K562 (cell line): ENCODE data around the gene SULT1C4. TPM values are rescaled to one million over a fixed set of nuclear protein-coding genes. Genes with fewer than 3 reads are reported as not detected.

ENCODE experiments used
- ATAC-seq: fragments of 200-7000 bp; cut with Tn5 transposase; 3 replicates; pipeline ENCODE4 v1.9.1; 2020; ENCODE audit warnings: moderate library complexity
- BruUV-seq: library from RNA; stranded (reverse); fragments of 400-500 nt; replicated peaks from 2 replicates; lab custom pipeline; 2021; lab: Mats Ljungman, UMichigan
- CTCF ChIA-PET: fragments of 300-600 bp; formaldehyde crosslinking; extraction: SDS; loops from one replicate; lab custom pipeline; 2021; ENCODE audit warnings: low intra/inter-chr PET ratio; lab: Yijun Ruan, JAX
- POLR2A ChIA-PET: fragments of 300-600, 350-650 bp; sonication (Branson Sonifier 250); formaldehyde crosslinking; extraction: SDS; loops from one replicate; lab custom pipeline; 2021; ENCODE audit warnings: antibody characterized with exemption, inconsistent platforms; lab: Yijun Ruan, JAX
- DNase-seq, 4 experiments: peaks; one replicate each; pipeline versions ENCODE4 v3.0.0 to v3.0.0-alpha.2; 2011 to 2018; ENCODE audit warnings: low spot score in 3 of 4, mixed read lengths in 3 of 4; ENCODE audit errors: extremely low read depth in 1 of 4
- FAIRE-seq: peaks from 2 replicates; lab custom pipeline; 2011; peaks lifted over from hg19 to GRCh38; lab: Jason Lieb, UNC
- H2AFZ ChIP-seq: 2 replicates; pipeline ENCODE4 v1.6.0; 2011; ENCODE audit warnings: low read depth, low read length, control low read depth, inconsistent platforms
- H3K27ac ChIP-seq: fragments of 200-600 bp; 3 replicates; pipeline ENCODE4 v1.8.0; 2011; ENCODE audit warnings: low read depth, mild to moderate bottlenecking, control low read depth, inconsistent platforms, low read length, moderate library complexity, mixed read lengths; ENCODE audit errors: extremely low read depth
- H3K27me3 ChIP-seq, 2 experiments: fragments of 300-600 bp in 1 of 2; 2 replicates in 1 of 2; 3 replicates in 1 of 2; pipeline versions ENCODE4 v1.6.0 to v1.8.0; 2011; ENCODE audit warnings: inconsistent platforms in 2 of 2, low read length in 2 of 2, mild to moderate bottlenecking in 1 of 2, mixed read lengths in 1 of 2, moderate library complexity in 1 of 2; ENCODE audit not compliant: control insufficient read depth in 2 of 2, insufficient read depth in 2 of 2
- H3K36me3 ChIP-seq: fragments of 300-600 bp; 3 replicates; pipeline ENCODE4 v1.8.0; 2011; ENCODE audit warnings: mild to moderate bottlenecking, low read length, inconsistent platforms; ENCODE audit not compliant: control insufficient read depth, insufficient read depth
- H3K4me1 ChIP-seq, 2 experiments: fragments of 200-600 bp in 1 of 2; replicated peaks in 1 of 2; 2 replicates in 1 of 2; 3 replicates in 1 of 2; pipeline versions ENCODE4 v1.5.1 to v1.8.0; 2011; ENCODE audit warnings: inconsistent platforms in 2 of 2, low read length in 2 of 2, mild to moderate bottlenecking in 1 of 2, mixed read lengths in 1 of 2, moderate library complexity in 1 of 2; ENCODE audit not compliant: control insufficient read depth in 2 of 2, insufficient read depth in 2 of 2
- H3K4me2 ChIP-seq: 2 replicates; pipeline ENCODE4 v1.6.1; 2011; ENCODE audit warnings: low read length, control low read depth, inconsistent platforms, mixed read lengths; ENCODE audit not compliant: insufficient read depth
- H3K4me3 ChIP-seq: fragments of 200-600 bp; sonication (generic), shearing (Covaris generic); 2 replicates; pipeline ENCODE4 v1.5.1; 2016; ENCODE audit warnings: control low read depth, inconsistent platforms
- H3K79me2 ChIP-seq: fragments of 200-600 bp; 3 replicates; pipeline ENCODE4 v1.8.0; 2011; ENCODE audit warnings: low read length, inconsistent platforms; ENCODE audit not compliant: control insufficient read depth, insufficient read depth
- H3K9ac ChIP-seq, 2 experiments: 2 replicates each; pipeline versions ENCODE4 v1.6.0 to v1.6.1; 2011; ENCODE audit warnings: low read depth in 2 of 2, low read length in 2 of 2, control low read depth in 1 of 2, inconsistent platforms in 1 of 2, mild to moderate bottlenecking in 1 of 2, mixed read lengths in 1 of 2; ENCODE audit not compliant: insufficient read depth in 1 of 2
- H3K9me1 ChIP-seq: one replicate; pipeline ENCODE4 v1.6.0; 2011; ENCODE audit warnings: inconsistent platforms, mild to moderate bottlenecking, low read length, moderate library complexity; ENCODE audit not compliant: control insufficient read depth, insufficient read depth
- H3K9me3 ChIP-seq: replicated peaks from 2 replicates; pipeline ENCODE4 v1.5.1; 2011; ENCODE audit warnings: low read depth, low read length, inconsistent platforms; ENCODE audit not compliant: control insufficient read depth, insufficient read depth
- H4K20me1 ChIP-seq: replicated peaks from 2 replicates; pipeline ENCODE4 v1.6.1; 2011; ENCODE audit warnings: low read length, inconsistent platforms, mixed read lengths; ENCODE audit not compliant: control insufficient read depth, insufficient read depth
- CBX2 ChIP-seq: fragments of 200-600 bp; sonication (generic); IDR thresholded peaks from one replicate; pipeline ENCODE4 v1.6.1; 2012; ENCODE audit warnings: mild to moderate bottlenecking, low read length, inconsistent platforms; ENCODE audit not compliant: insufficient read depth, poor library complexity, severe bottlenecking
- CREBBP ChIP-seq: IDR thresholded peaks from one replicate; pipeline ENCODE4 v1.6.1; 2012; ENCODE audit warnings: low read depth, mild to moderate bottlenecking, control low read depth, inconsistent platforms, low read length
- ELK3 ChIP-seq: fragments of 450-650 bp; formaldehyde crosslinking; IDR thresholded peaks from 2 replicates; pipeline ENCODE4 v1.4.0; 2020; ENCODE audit warnings: mild to moderate bottlenecking
- ETV6 ChIP-seq, 3 experiments: fragments of 150-350 bp in 1 of 3; sonication (generic) in 1 of 3; formaldehyde crosslinking in 1 of 3; IDR thresholded peaks; 2 replicates each; pipeline versions ENCODE4 v1.6.1 to v1.8.0; 2014 to 2022; ENCODE audit warnings: borderline replicate concordance in 2 of 3, low read depth in 2 of 3, antibody characterized with exemption in 1 of 3, low read length in 1 of 3, mild to moderate bottlenecking in 1 of 3, missing genetic modification reagents in 1 of 3
- HINFP ChIP-seq: fragments of 450-650 bp; conservative IDR thresholded peaks from 2 replicates; pipeline ENCODE4 v1.6.1; 2016; ENCODE audit warnings: missing genetic modification characterization, low read depth, mild to moderate bottlenecking, control low read depth, missing compliant biosample characterization
- HNRNPUL1 ChIP-seq: fragments of 200-400 bp; formaldehyde crosslinking; IDR thresholded peaks from 2 replicates; pipeline ENCODE4 v1.6.1; 2017; ENCODE audit warnings: low read length
- KAT7 ChIP-seq: sonication (generic); formaldehyde crosslinking; IDR thresholded peaks from 2 replicates; pipeline ENCODE4 v1.8.0; 2022; ENCODE audit warnings: missing genetic modification reagents, mild to moderate bottlenecking, borderline replicate concordance
- KAT8 ChIP-seq: fragments of 450-650 bp; IDR thresholded peaks from 2 replicates; pipeline ENCODE4 v1.6.1; 2016; ENCODE audit warnings: low read depth, mild to moderate bottlenecking
- KLF10 ChIP-seq: fragments of 250-450 bp; sonication (Bioruptor Pico); IDR thresholded peaks from 2 replicates; pipeline ENCODE4 v1.6.1; 2021; ENCODE audit warnings: matching md5 sums
- LCOR ChIP-seq: sonication (generic); formaldehyde crosslinking; IDR thresholded peaks from 2 replicates; pipeline ENCODE4 v1.8.0; 2022; ENCODE audit warnings: mild to moderate bottlenecking, missing genetic modification reagents
- PHF21A ChIP-seq: fragments of 450-650 bp; IDR thresholded peaks from 2 replicates; pipeline ENCODE4 v1.6.1; 2017; ENCODE audit warnings: low read depth, borderline replicate concordance
- RB1 ChIP-seq: fragments of 450-650 bp; IDR thresholded peaks from 2 replicates; pipeline ENCODE4 v1.6.1; 2017; ENCODE audit warnings: low read depth, mild to moderate bottlenecking
- TARDBP ChIP-seq: fragments of 450-650 bp; IDR thresholded peaks from 2 replicates; pipeline ENCODE4 v1.6.1; 2016
- ZBTB26 ChIP-seq: fragments of 450-650 bp; formaldehyde crosslinking; IDR thresholded peaks from 2 replicates; pipeline ENCODE4 v1.4.0; 2022; ENCODE audit warnings: missing genetic modification characterization
- ZNF197 ChIP-seq: fragments of 200-800 bp; sonication (Bioruptor generic); IDR thresholded peaks from 2 replicates; pipeline ENCODE4 v1.6.1; 2016; ENCODE audit warnings: low read depth, missing genetic modification characterization, missing compliant biosample characterization
- ZNF224 ChIP-seq: sonication (generic); formaldehyde crosslinking; IDR thresholded peaks from 2 replicates; pipeline ENCODE4 v1.8.0; 2022; ENCODE audit warnings: mild to moderate bottlenecking, missing genetic modification reagents
- ZNF57 ChIP-seq: fragments of 450-650 bp; formaldehyde crosslinking; IDR thresholded peaks from 2 replicates; pipeline ENCODE4 v1.4.0; 2020; ENCODE audit warnings: mild to moderate bottlenecking, moderate library complexity
- ZNF639 ChIP-seq, 2 experiments: fragments of 200-800 bp in 1 of 2; sonication (Bioruptor generic) in 1 of 2; sonication (generic) in 1 of 2; formaldehyde crosslinking in 1 of 2; IDR thresholded peaks in 1 of 2; conservative IDR thresholded peaks in 1 of 2; 2 replicates each; pipeline versions ENCODE4 v1.5.0 to v1.6.1; 2016 to 2020; ENCODE audit warnings: missing compliant biosample characterization in 1 of 2, missing genetic modification characterization in 1 of 2, missing genetic modification reagents in 1 of 2
- WGBS: fragments of 100-300 bp; shearing (Covaris generic); methylation state at CpG from one replicate; pipeline ENCODE4 v1.1.6; 2016; ENCODE audit warnings: low coverage, mixed read lengths; ENCODE audit not compliant: insufficient coverage; ENCODE audit errors: missing lambda C conversion rate; 5-methylcytosine and 5-hydroxymethylcytosine counted together
- in situ Hi-C: fragments of 300-500 bp; cut with MboI; formaldehyde crosslinking; loops from 4 replicates; pipeline ENCODE4 v1.15.0; 2018; ENCODE audit warnings: inconsistent platforms, mixed read lengths
- intact Hi-C: fragments of 100-400 bp; cut with micrococcal nuclease; formaldehyde crosslinking; loops from 2 replicates; pipeline ENCODE4 v1.14.2; 2022
- polyA plus RNA-seq, 8 experiments: library from polyadenylated mRNA; depleted of rRNA in 4 of 8; stranded (reverse) in 5 of 8; unstranded in 3 of 8; fragments of >200 nt; fragmentation: Nextera tagmentation in 2 of 8; fragmentation: Illumina TruSeq in 1 of 8; extraction: Ambion mirVana in 2 of 8; extraction: Trizol in 1 of 8; gene quantifications; 2 replicates each; pipeline versions ENCODE4 v1.2.1 to v1.2.3, GENCODE V29; 2011 to 2014; ENCODE audit warnings: inconsistent platforms in 1 of 8, missing spikeins in 1 of 8
- total RNA-seq, 7 experiments: library from RNA; depleted of rRNA in 6 of 7; stranded (reverse); fragments of >200 nt in 6 of 7; fragmentation: Illumina TruSeq in 2 of 7; extraction: Trizol in 2 of 7; gene quantifications; 2 replicates each; pipeline versions ENCODE4 v1.2.1 to v1.2.3, GENCODE V29; 2011 to 2021; ENCODE audit warnings: low replicate concordance in 1 of 7

Gene SULT1C4
- total and polyA plus RNA-seq, 9 of the 15 experiments (the other 6 are each of a cell fraction or from before 2014, with no cell fraction given): 0.04 to 0.14 (median 0.09) TPM; not detected in 5

- no peak overlapping the region for H3K27ac ChIP-seq
- no TSS peak for BruUV-seq
- ChIA-PET POLR2A (no interaction called here), CTCF (no interaction called here)
- H4K20me1 ChIP-seq: no peaks in the 10 kb centered on the region
- no peaks in the 10 kb centered on the region for H3K79me2 ChIP-seq
- H3K36me3 ChIP-seq: no peaks in the 10 kb centered on the region
- H3K4me3 ChIP-seq: no peak overlapping the region
- no peak for DNase-seq
- no peak for FAIRE-seq
- in situ Hi-C loops: no loop called here
- no peaks in the 10 kb centered on the region for H3K9me1 ChIP-seq
- peaks cover 5% of the 10 kb centered on the region; the same call in 1 of the 2 replicates for H3K9me3 ChIP-seq
- intact Hi-C loops: no loop called here
- H3K9ac ChIP-seq: no peak overlapping the region
- H2AFZ ChIP-seq: no peak overlapping the region
- 0% methylated on average over 1 of the region's 1 CpG for WGBS
- no peaks in the 10 kb centered on the region; a peak in 1 of 5 replicates for H3K27me3 ChIP-seq
- ATAC-seq: no peak
- H3K4me2 ChIP-seq: no peak overlapping the region
- TF ChIP-seq LCOR (no peak), HINFP (tag) (no peak), ZBTB26 (CRISPR knock-in tag) (no peak), HNRNPUL1 (no peak), PHF21A (no peak), KAT7 (CRISPR knock-in tag) (no peak), RB1 (no peak), ETV6 (IDR thresholded peaks at IDR 0.05; ENCODE audit: borderline replicate concordance in 1 of 2, low read depth in 2 of 2, low read length in 1 of 2) (no peak), ETV6 (CRISPR knock-in tag; IDR thresholded peaks at IDR 0.05; ENCODE audit: borderline replicate concordance) (no peak), ZNF57 (CRISPR knock-in tag) (no peak), ELK3 (CRISPR knock-in tag) (no peak), CREBBP (no peak), TARDBP (no peak), ZNF639 (CRISPR knock-in tag; conservative IDR thresholded peaks at IDR 0.05 in 1 of 2, IDR thresholded peaks at IDR 0.05 in 1 of 2) (no peak), KLF10 (CRISPR knock-in tag) (no peak), ZNF224 (CRISPR knock-in tag) (no peak), ZNF197 (CRISPR knock-in tag) (no peak), CBX2 (no peak), KAT8 (no peak)
- peaks cover 2 to 9% of the 10 kb centered on the region in 2 experiments; a peak in 3 of 5 replicates for H3K4me1 ChIP-seq
Observed at GRCh38 chr2:108367014-108367413, 10.7 kb upstream of the SULT1C4 start.
